ENCODE data around the gene MPC1.
"Not testable (repeated sequence)": the region's sequence is repeated elsewhere in the genome, so short reads cannot be mapped to it uniquely, and the experiment has no call there.

The MPC1 gene

DNA sequence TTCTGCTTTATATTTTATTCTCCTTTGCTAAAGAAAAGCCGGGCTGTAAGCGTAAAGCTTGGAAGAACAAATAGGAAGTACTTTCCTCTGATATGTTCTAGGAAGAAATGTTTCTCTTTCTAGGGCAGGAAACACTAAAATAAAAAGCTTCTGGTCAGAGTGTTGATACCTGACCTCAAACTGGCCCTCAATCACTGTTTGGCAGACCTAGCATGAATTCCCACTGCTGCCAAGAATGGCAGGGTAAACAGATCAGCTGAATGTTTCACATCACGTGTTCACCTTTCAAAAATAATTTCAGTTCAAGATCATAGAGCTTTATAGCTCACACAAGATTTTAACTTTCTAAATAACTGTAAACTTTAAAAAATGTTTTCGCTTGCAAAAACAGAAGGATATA lies 2.9 kb downstream of the MPC1 start:
- Histone ChIP-seq H3K4me1 (ENCODE audit: control insufficient read depth, insufficient read depth, low read length) (peaks cover 4% of the 10 kb centered on the region; the same call in 1 of the 2 replicates), H3K9me3 (ENCODE audit: control insufficient read depth, insufficient read depth, low read depth, low read length) (no peaks in the 10 kb centered on the region), H3K27me3 (ENCODE audit: control insufficient read depth, insufficient read depth, low read length) (no peaks in the 10 kb centered on the region), H3K36me3 (ENCODE audit: control insufficient read depth, insufficient read depth, low read length) (no peaks in the 10 kb centered on the region), H3K4me3 (ENCODE audit: low read depth, low read length) (no peak overlapping the region), H3K9ac (ENCODE audit: low read length) (no peak overlapping the region), H3K27ac (ENCODE audit: low read depth, low read length) (no peak overlapping the region)

DNA sequence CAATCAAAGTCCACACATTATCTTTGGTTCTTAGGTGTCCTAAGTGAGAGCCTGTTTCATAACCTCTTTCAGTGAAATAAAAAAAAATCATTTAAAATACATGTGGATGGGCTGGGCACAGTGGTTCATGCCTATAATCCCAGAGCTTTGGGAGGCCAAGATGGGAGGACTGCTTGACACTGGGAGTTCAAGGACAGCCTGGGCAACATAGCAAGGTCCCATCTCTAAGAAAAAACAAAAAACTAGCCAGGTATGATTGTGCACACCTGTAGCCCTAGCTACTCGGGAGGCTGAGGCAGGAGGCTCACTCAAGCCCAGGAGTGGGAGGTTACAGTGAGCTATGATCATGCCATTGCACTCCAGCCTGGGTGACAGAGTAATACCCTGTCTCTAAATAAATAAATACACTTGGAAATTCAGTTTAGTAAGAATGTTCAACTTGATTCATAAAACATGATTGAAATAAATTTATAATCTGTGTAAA lies 3.6 kb downstream of the MPC1 start:
- Histone ChIP-seq H3K36me3 (ENCODE audit: control insufficient read depth, insufficient read depth, low read length) (no peaks in the 10 kb centered on the region), H3K9ac (ENCODE audit: low read length) (no peak overlapping the region), H3K27me3 (ENCODE audit: control insufficient read depth, insufficient read depth, low read length) (no peaks in the 10 kb centered on the region), H3K4me3 (ENCODE audit: low read depth, low read length) (no peak overlapping the region), H3K27ac (ENCODE audit: low read depth, low read length) (no peak overlapping the region), H3K9me3 (ENCODE audit: control insufficient read depth, insufficient read depth, low read depth, low read length) (no peaks in the 10 kb centered on the region), H3K4me1 (ENCODE audit: control insufficient read depth, insufficient read depth, low read length) (peaks cover 4% of the 10 kb centered on the region; the same call in 1 of the 2 replicates)

DNA sequence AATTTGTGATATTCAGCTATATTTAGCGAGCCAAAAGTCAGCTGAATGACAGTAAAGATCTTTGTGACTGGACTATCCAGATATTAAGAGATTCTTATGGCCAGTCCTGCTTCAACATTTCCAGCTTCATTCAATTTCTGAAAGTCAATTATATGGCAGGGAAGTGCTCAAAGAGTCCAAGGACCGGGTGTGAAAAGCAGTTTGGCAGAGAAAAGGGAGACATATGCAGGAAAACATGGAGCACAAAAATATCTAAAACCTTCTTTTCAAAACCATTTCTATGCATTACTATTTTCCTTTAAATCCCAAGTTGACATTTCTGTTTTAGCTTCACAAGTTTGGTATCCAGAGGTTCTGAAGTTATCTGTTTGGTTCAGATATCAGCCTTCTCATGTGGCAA lies 5.0 kb downstream of the MPC1 start:
- Histone ChIP-seq H3K4me3 (ENCODE audit: low read depth, low read length) (no peak overlapping the region), H3K27me3 (ENCODE audit: control insufficient read depth, insufficient read depth, low read length) (no peaks in the 10 kb centered on the region), H3K36me3 (ENCODE audit: control insufficient read depth, insufficient read depth, low read length) (no peaks in the 10 kb centered on the region)

DNA sequence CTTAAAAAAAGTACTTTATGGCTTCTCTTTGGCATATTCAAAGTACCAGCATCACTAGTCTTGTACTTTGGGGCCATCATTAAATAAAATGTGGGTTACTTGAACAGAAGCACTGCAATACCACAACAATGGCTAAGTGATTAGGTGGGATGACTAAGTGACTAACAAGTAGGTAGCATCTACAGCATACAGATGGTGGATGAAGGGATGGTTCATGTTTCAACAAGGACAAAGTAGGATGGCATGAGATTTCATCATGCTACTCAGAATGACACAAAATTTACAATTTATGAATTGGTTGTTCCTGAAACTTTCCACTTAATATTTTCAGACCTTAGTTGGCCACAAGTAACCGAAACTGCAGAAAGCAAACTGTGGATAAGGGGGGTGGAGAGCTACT lies 7.7 kb downstream of the MPC1 start:
- Histone ChIP-seq H3K36me3 (ENCODE audit: control insufficient read depth, insufficient read depth, low read length) (no peaks in the 10 kb centered on the region), H3K4me1 (ENCODE audit: control insufficient read depth, insufficient read depth, low read length) (peaks cover 4% of the 10 kb centered on the region; the same call in 1 of the 2 replicates), H3K27me3 (ENCODE audit: control insufficient read depth, insufficient read depth, low read length) (no peaks in the 10 kb centered on the region), H3K9ac (ENCODE audit: low read length) (no peak overlapping the region), H3K27ac (ENCODE audit: low read depth, low read length) (no peak overlapping the region), H3K4me3 (ENCODE audit: low read depth, low read length) (no peak overlapping the region), H3K9me3 (ENCODE audit: control insufficient read depth, insufficient read depth, low read depth, low read length) (no peaks in the 10 kb centered on the region)

More for the DNA sequence above, 5.0 kb downstream of the MPC1 start:
- H3K9me3 ChIP-seq (ENCODE audit: control insufficient read depth, insufficient read depth, low read depth, low read length), result no peaks in the 10 kb centered on the region
- peaks cover 4% of the 10 kb centered on the region; the same call in 1 of the 2 replicates for H3K4me1 ChIP-seq (ENCODE audit: control insufficient read depth, insufficient read depth, low read length)
- H3K9ac ChIP-seq (ENCODE audit: low read length), result no peak overlapping the region
- no peak overlapping the region for H3K27ac ChIP-seq (ENCODE audit: low read depth, low read length)

DNA sequence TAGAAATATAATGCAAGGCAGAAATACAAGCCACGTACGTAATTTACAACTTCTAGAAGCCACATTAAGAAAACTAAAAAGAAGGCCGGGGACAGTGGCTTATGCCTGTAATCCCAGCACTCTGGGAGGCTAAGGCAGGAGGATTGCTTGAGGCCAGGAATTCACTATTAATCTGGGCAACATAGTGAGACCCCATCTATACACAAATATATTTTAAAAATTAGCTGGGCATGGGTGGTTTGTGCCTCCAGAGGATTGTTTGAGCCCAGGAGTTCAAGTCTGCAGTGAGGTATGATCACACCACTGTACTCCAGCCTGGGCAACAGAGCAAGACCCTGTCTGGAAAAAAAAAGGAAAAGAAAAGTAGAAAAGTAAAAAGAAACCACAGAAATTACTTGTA lies 12.3 kb downstream of the MPC1 start:
- Histone ChIP-seq H3K27ac (ENCODE audit: low read depth, low read length) (no peak overlapping the region), H3K9me3 (ENCODE audit: control insufficient read depth, insufficient read depth, low read depth, low read length) (no peaks in the 10 kb centered on the region), H3K36me3 (ENCODE audit: control insufficient read depth, insufficient read depth, low read length) (no peaks in the 10 kb centered on the region), H3K4me1 (ENCODE audit: control insufficient read depth, insufficient read depth, low read length) (peaks cover 21% of the 10 kb centered on the region), H3K9ac (ENCODE audit: low read length) (no peak overlapping the region), H3K27me3 (ENCODE audit: control insufficient read depth, insufficient read depth, low read length) (no peaks in the 10 kb centered on the region), H3K4me3 (ENCODE audit: low read depth, low read length) (no peak overlapping the region)

DNA sequence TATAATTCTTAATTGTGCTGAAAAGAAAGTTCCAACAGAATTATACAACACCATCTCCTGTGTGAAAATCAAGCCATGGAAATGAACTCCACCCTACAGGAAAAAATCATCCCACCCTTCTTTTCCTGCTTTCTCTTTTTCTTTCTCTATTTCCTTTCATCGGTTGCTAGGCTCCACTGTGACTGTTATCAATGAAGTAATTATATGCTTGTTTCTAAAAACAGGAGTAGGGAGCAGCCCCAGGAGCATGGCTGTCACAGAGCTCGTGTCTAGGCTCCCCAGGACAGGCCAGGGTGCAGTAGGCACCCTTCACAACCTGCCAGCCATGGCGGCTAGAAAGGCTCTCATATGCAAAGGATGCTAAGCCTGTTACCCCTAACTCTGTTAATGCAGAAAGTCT lies 13.0 kb downstream of the MPC1 start:
- Histone ChIP-seq H3K9me3 (ENCODE audit: control insufficient read depth, insufficient read depth, low read depth, low read length) (no peaks in the 10 kb centered on the region), H3K9ac (ENCODE audit: low read length) (no peak overlapping the region), H3K27ac (ENCODE audit: low read depth, low read length) (no peak overlapping the region), H3K36me3 (ENCODE audit: control insufficient read depth, insufficient read depth, low read length) (no peaks in the 10 kb centered on the region), H3K27me3 (ENCODE audit: control insufficient read depth, insufficient read depth, low read length) (no peaks in the 10 kb centered on the region), H3K4me1 (ENCODE audit: control insufficient read depth, insufficient read depth, low read length) (peaks cover 23% of the 10 kb centered on the region), H3K4me3 (ENCODE audit: low read depth, low read length) (no peak overlapping the region)

DNA sequence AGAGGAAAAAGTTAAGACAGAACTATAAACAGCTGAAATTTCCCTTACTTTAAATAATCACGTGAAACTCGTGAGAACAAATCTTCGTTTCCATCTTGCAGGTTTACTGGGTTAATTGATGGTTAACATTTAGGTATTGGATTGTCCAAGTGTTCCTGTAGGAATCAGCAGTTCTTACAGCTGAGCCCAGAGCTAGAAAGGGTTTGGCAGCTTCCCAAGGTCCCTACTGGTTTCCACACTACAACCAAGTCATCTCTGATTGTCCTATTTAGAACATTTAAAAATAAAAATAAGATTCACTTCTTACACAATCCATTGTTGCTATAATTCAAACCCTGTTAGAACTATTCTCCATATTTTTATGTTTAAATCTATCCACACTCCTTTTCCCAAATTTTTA lies 15.8 kb downstream of the MPC1 start:
- H3K36me3 ChIP-seq (ENCODE audit: control insufficient read depth, insufficient read depth, low read length), result no peaks in the 10 kb centered on the region
- H3K9me3 ChIP-seq (ENCODE audit: control insufficient read depth, insufficient read depth, low read depth, low read length), result no peaks in the 10 kb centered on the region
- H3K27me3 ChIP-seq (ENCODE audit: control insufficient read depth, insufficient read depth, low read length), result no peaks in the 10 kb centered on the region
- H3K27ac ChIP-seq (ENCODE audit: low read depth, low read length), result peak overlapping the region; percentile 93; the same call in 1 of the 2 replicates
- peaks cover 39% of the 10 kb centered on the region for H3K4me1 ChIP-seq (ENCODE audit: control insufficient read depth, insufficient read depth, low read length)
- no peak overlapping the region for H3K4me3 ChIP-seq (ENCODE audit: low read depth, low read length)
- no peak overlapping the region for H3K9ac ChIP-seq (ENCODE audit: low read length)

DNA sequence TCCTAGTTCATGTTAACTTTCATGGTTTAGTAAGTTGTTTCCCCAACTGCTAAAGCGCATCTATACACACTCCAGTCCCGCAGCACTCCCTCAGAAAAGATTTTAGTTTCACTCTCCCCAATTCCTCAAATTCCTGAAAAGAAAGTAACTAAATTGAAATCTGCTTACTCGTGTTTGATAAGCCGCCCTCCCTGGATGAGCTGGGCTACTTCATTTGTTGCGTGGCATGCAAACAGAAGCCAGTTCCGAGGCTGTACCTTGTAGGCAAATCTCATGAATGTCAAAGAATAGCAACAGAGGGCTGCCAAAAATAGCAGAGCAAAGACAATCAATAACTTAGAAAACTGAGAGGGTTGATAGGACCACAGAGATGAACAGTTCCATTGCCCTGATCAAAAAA lies 16.9 kb downstream of the MPC1 start:
- no peaks in the 10 kb centered on the region for H3K9me3 ChIP-seq (ENCODE audit: control insufficient read depth, insufficient read depth, low read depth, low read length)
- H3K27me3 ChIP-seq (ENCODE audit: control insufficient read depth, insufficient read depth, low read length), result no peaks in the 10 kb centered on the region
- no peaks in the 10 kb centered on the region for H3K36me3 ChIP-seq (ENCODE audit: control insufficient read depth, insufficient read depth, low read length)
- peaks cover 39% of the 10 kb centered on the region for H3K4me1 ChIP-seq (ENCODE audit: control insufficient read depth, insufficient read depth, low read length)
- peak overlapping the region; percentile 46 for H3K9ac ChIP-seq (ENCODE audit: low read length)
- peak overlapping the region; percentile 30; the same call in 1 of the 2 replicates for H3K4me3 ChIP-seq (ENCODE audit: low read depth, low read length)
- H3K27ac ChIP-seq (ENCODE audit: low read depth, low read length), result peak overlapping the region; percentile 93

DNA sequence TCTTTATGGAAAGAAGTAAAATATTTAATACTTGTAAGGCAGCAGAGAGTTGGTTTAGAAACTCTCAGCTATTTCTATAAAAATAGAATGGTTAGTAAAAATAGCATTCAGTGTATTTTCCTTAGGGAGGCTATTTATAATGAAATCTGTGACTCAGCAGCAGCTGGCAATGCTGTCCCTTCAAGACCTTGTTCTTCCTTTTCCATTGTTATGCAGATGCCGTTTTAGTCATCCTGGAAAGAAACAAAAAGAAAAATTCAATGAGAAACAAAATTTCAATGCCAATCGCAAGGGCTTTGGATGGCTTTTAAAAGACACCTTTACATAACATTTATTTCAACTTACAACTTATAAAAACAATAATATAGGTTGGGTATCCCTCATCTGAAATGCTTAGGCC lies 17.5 kb downstream of the MPC1 start:
- Histone ChIP-seq H3K36me3 (ENCODE audit: control insufficient read depth, insufficient read depth, low read length) (no peaks in the 10 kb centered on the region), H3K27ac (ENCODE audit: low read depth, low read length) (peak overlapping the region; percentile 93), H3K4me1 (ENCODE audit: control insufficient read depth, insufficient read depth, low read length) (peaks cover 45% of the 10 kb centered on the region), H3K27me3 (ENCODE audit: control insufficient read depth, insufficient read depth, low read length) (no peaks in the 10 kb centered on the region), H3K9ac (ENCODE audit: low read length) (peak overlapping the region; percentile 46), H3K4me3 (ENCODE audit: low read depth, low read length) (peak overlapping the region; percentile 30; the same call in 1 of the 2 replicates), H3K9me3 (ENCODE audit: control insufficient read depth, insufficient read depth, low read depth, low read length) (no peaks in the 10 kb centered on the region)

DNA sequence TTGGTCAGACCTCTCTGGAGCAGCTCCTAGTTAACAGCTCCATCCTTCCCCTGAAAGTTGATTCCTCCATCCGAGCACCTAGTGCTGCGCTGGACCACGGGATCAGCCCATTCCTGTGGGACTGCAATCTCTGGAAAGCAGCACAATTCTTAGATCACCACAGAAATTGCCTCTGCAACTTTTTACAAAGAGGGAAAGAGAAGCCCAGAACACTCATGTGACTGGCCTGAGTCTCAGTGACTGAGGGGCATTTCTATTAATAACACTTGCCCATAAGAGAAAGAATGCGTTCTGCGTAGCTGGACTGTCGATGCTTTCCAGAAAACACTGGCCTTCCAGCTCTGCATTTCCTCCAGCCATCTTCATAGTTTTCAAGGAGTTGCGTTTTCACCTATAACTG lies 18.3 kb downstream of the MPC1 start:
- Histone ChIP-seq H3K27me3 (ENCODE audit: control insufficient read depth, insufficient read depth, low read length) (no peaks in the 10 kb centered on the region), H3K36me3 (ENCODE audit: control insufficient read depth, insufficient read depth, low read length) (no peaks in the 10 kb centered on the region), H3K9ac (ENCODE audit: low read length) (no peak overlapping the region), H3K4me3 (ENCODE audit: low read depth, low read length) (no peak overlapping the region), H3K4me1 (ENCODE audit: control insufficient read depth, insufficient read depth, low read length) (peaks cover 46% of the 10 kb centered on the region), H3K27ac (ENCODE audit: low read depth, low read length) (peak overlapping the region; percentile 93; the same call in 1 of the 2 replicates), H3K9me3 (ENCODE audit: control insufficient read depth, insufficient read depth, low read depth, low read length) (no peaks in the 10 kb centered on the region)

DNA sequence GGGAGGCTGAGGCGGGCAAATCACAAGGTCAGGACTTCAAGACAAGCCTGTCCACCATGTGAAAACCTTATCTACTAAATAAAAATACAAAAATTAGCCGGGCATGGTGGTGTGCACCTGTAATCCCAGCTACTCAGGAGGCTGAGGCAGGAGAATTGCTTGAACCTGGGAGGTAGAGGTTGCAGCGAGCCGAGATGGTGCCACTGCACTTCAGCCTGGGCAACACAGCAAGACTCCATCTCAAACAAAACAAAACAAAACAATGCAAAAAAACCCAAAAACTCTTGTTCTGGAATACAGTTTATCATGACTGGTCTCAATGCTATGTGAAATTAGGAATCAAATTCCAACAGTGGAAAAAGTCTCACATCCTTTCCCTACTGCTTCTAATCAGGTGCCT lies 20.3 kb downstream of the MPC1 start:
- not testable (repeated sequence) for H3K9me3 ChIP-seq (ENCODE audit: control insufficient read depth, insufficient read depth, low read depth, low read length); H3K27me3 ChIP-seq (ENCODE audit: control insufficient read depth, insufficient read depth, low read length); H3K27ac ChIP-seq (ENCODE audit: low read depth, low read length); H3K9ac ChIP-seq (ENCODE audit: low read length); H3K4me3 ChIP-seq (ENCODE audit: low read depth, low read length); H3K36me3 ChIP-seq (ENCODE audit: control insufficient read depth, insufficient read depth, low read length)
- peaks cover 46% of the 10 kb centered on the region for H3K4me1 ChIP-seq (ENCODE audit: control insufficient read depth, insufficient read depth, low read length)

DNA sequence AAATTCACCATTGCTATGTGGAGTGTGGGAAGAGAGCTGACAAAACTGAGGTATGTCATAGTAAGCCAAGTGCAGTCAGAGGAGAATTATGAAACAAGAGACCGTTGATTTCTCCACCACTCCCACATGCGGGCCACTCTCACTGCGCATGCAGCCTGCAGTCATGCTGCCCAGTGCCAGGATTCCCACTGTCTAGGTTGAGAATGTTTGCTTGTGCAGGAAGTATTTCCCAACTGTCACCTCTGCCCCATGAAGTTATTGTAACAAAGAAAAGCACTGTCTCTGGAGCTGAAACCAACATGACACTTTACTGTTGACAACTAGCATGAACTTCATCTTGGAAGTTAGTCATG lies 21.7 kb downstream of the MPC1 start:
- Histone ChIP-seq H3K9ac (ENCODE audit: low read length) (no peak overlapping the region), H3K27me3 (ENCODE audit: control insufficient read depth, insufficient read depth, low read length) (no peaks in the 10 kb centered on the region), H3K4me1 (ENCODE audit: control insufficient read depth, insufficient read depth, low read length) (peaks cover 35% of the 10 kb centered on the region), H3K36me3 (ENCODE audit: control insufficient read depth, insufficient read depth, low read length) (no peaks in the 10 kb centered on the region), H3K9me3 (ENCODE audit: control insufficient read depth, insufficient read depth, low read depth, low read length) (no peaks in the 10 kb centered on the region), H3K4me3 (ENCODE audit: low read depth, low read length) (no peak overlapping the region), H3K27ac (ENCODE audit: low read depth, low read length) (no peak overlapping the region)
